NCI-H2171 (cell line): ENCODE results near the gene ANKS3.

Experiments used
- DNase-seq: peaks from one replicate; lab custom pipeline; 2025; lab: John Stamatoyannopoulos, UW

Gene ANKS3

DNA sequence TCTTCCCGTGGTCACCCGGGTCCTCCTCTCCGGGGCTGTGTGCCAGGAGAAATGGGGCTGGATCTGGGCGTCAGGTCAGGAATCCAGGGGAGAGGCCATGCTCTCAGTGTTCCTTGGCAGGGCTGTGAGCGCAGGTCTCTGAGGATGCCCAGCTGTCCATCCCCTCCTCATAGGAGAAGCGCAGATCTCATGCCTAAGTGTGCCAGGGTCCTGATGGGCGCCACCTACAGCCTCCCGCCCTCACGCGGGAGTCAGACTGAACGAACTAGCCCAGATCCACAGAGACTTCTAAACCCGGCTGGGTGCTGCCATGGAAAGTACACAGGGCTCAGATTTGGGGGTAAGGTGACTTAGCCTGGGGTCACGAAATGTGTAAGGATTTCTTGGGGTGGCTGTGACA, 85.2 kb downstream of the ANKS3 start:
- DNase-seq, result no peak

DNA sequence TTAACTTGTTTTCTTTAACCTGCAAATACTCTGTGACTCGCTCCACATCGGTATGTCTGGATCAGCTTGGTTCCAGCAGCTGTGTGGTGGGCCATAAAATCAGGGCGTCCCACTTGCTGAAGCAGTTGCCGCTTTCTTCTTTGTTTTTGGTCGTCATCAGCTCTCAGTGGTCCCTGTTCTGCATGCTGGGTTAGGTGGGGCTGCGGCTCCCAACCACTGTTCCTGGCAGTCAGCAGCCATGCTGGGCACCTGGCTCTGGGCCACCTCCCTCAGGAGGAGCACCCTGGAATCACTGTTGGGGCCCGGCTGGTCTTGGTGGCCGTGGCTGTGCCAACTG, 86.5 kb downstream of the ANKS3 start:
- DNase-seq, result no peak

DNA sequence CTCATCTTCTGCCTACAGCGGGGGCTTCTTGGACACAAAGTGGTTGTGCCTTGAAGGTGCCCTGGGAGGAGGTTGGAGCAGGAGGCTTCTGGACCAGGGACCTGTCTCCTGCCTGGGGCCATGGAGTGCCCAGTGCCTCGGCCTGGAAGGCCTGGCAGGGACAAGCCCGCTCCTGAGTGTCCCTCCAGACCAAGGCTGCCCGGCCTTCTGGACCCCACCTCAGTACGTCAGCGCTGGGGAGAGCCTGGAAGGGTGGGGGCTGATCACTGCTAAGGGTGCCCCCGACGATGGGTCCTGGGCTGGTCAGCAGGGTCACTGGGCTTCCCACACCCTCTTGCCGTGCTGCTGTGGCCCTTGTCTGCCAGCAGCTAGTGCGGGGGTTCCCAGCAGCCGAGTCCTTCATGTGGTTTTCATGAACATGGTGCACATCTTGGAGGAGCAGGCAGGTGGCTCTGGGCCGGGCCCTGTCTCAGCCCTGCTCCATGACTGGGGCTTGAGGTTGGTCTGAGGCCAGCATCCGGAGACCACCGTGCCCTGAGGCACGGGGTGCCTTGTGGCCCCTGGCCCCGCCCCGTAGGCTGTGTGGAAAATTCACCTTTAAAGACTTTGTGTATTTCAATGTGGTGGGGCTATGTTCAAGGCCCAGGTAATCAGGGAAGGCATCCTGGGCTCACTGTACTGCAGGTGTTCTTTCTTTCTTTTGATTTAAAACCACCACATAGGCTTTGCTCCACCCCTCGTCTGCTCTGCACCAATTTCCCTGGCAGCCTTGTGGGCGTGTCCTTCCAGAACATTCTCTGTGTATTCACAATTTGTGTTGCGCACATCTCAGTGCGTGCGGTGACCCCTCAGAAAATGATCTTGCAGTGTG, 87.1 kb downstream of the ANKS3 start:
- DNase-seq, result no peak
